GM12872 (cell line): ENCODE data around the gene EVA1A.

Experiments
- TF ChIP-seq, protein P1 (sequence below): IDR thresholded peaks from 3 replicates; pipeline ENCODE4 v1.5.1; 2011; ENCODE audit warnings: low read depth, mild to moderate bottlenecking, low read length, moderate library complexity; ENCODE audit not compliant: insufficient read depth

The EVA1A gene

DNA sequence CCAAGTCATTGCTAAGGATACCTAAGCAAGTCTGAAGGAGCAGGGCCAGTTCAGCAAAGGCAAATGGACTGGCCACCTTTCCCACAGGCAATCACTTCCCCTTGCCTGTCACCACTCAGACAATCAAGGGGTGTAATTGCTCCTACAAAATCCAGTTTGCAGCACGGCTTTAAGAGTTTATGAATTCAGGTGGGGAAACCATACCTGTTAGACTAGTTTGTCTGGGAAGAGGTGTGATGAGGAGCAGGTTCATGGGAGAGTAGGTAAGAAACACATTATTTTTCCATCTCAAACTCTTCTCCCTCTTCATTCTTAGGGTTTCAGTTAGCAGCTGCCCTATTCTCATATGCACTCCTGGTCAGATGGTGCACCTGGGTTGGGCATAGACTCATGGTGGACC lies 102.5 kb downstream of the EVA1A start:
- TF ChIP-seq, protein P1, sequence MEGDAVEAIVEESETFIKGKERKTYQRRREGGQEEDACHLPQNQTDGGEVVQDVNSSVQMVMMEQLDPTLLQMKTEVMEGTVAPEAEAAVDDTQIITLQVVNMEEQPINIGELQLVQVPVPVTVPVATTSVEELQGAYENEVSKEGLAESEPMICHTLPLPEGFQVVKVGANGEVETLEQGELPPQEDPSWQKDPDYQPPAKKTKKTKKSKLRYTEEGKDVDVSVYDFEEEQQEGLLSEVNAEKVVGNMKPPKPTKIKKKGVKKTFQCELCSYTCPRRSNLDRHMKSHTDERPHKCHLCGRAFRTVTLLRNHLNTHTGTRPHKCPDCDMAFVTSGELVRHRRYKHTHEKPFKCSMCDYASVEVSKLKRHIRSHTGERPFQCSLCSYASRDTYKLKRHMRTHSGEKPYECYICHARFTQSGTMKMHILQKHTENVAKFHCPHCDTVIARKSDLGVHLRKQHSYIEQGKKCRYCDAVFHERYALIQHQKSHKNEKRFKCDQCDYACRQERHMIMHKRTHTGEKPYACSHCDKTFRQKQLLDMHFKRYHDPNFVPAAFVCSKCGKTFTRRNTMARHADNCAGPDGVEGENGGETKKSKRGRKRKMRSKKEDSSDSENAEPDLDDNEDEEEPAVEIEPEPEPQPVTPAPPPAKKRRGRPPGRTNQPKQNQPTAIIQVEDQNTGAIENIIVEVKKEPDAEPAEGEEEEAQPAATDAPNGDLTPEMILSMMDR: no peak

DNA sequence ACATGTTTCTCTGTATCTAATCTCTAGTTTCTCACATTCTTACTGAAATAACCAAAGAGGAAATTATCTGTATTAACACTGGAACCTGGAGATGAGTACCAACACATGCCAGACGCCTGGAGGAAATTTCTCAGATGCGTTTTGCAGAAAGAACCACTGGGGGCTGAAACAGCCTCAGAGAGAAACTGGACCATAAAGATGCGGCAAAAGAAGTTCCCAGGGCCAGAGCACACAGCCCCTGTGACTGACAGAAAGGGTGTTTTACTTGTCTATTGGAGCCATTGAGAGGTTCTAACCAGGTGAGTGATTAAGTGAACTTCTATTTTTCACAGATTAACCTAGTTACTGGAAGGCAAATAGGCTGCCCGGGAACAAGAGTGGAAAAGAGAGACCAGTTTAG lies 103.9 kb downstream of the EVA1A start:
- TF ChIP-seq, protein P1: no peak

DNA sequence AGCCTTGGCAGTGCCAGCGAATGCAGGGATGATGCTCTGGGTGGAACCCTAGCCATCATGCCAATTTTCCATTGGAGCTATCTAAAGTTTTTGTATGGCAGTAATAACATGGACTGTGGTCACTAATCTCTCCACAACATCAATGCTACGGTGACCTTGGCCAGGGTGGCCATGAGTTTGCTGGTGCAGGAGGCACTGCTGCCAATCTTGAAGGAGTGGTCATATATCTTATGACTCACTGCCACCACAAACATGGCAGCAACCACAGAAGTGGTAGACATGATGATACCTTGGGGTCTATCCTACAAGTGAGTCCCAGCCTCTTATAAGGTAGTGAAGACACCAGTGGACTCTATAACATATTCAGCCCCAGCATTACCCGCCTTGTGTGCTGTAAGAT lies 104.6 kb downstream of the EVA1A start:
- TF ChIP-seq, protein P1: no peak

DNA sequence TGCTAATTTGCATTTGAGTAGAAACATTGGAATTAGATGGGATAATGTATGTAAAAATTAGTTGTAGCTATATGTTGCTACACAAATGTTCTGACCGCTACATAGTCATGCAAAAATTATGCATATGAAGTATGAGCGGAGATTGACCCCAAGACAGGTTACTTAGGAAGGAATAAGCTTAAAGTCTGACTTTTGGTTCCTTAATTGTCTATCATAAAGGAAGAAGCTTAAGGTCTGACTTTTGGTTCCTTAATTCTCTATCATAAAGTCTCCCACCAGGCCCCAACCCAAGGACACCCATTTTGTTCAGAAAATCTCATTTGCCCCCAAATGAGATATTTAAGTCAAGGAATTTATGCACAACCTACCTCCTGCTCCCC lies 106.5 kb downstream of the EVA1A start:
- TF ChIP-seq, protein P1: no peak

DNA sequence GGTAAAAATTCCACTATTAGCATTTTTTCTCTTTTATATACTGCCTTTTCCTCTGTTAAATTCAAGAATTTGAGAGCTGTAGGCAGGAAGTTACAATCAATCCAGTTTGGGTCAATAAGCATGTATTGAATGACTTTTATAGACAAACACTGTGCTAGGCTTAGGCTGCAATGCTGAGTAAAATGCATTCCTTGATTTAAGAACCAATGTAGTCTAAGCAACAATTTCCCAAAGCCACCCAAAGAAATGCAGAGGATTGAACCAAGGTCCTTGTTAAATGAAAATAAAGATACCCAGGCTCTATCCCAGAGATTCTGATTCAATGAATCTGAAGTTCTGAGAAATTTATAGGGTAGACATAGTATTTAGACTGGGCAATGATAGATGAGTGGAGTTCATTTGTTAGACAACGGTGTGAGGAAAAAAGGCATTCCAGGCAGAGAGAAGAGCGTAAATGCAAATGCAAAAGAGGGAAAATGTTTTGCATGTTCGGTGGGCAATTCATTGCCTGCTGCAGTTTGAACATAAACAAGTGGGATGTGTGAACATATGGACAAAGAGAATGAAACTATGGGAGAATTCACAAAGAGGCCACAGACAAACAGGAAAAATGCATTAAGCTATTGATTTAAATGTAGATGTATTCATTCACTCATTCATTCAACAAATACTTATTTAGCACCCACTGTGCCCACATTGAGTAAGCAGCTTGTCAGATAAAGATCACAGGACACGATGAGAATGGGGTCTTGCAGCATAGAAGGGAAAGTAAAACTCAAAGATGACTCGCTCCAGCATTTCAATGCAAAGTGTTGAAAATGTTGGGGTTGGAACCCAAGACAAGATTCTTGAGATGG lies 107.1 kb downstream of the EVA1A start:
- TF ChIP-seq, protein P1: no peak

DNA sequence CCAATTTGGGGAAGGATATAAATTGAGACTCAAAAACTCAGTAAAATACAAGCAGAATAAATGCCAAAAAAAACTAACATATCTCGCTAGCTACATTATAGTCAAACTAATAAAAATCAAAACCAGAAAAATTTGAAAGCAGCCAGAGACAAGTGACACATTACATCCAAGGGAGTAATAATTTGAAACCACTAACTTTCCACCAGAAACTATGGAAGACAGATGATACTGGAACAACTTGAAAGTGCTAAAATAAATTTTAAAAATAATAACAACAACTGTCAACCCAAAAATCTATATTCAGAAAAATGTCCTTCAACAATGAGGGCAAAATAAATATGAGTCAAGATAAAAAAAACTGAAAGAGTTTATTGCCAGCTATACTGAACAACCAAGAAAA lies 110.7 kb downstream of the EVA1A start:
- TF ChIP-seq, protein P1: no peak

DNA sequence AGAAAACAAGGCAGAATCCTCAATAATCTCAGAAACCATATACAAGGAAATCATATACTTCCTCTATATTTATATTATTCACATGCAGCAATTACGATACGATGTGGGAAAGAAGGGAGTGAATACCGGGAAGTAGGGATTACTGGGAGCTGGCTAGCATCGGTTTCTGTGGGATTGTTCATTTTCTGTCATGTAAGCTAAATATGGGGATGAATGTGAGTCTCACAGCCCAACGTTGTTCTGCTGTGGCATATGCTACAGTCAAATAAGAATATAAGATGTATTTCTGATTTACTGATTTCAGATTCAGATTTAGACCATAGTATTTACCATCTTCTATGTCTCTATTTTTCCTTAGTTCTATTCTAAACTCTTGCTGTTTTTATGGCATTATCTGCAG lies 113.6 kb downstream of the EVA1A start:
- TF ChIP-seq, protein P1: no peak
